Measurements from ENCODE around the gene MB.
A peak's percentile ranks its signal among the peaks of the same experiment; 100 is the strongest.

The MB gene

DNA sequence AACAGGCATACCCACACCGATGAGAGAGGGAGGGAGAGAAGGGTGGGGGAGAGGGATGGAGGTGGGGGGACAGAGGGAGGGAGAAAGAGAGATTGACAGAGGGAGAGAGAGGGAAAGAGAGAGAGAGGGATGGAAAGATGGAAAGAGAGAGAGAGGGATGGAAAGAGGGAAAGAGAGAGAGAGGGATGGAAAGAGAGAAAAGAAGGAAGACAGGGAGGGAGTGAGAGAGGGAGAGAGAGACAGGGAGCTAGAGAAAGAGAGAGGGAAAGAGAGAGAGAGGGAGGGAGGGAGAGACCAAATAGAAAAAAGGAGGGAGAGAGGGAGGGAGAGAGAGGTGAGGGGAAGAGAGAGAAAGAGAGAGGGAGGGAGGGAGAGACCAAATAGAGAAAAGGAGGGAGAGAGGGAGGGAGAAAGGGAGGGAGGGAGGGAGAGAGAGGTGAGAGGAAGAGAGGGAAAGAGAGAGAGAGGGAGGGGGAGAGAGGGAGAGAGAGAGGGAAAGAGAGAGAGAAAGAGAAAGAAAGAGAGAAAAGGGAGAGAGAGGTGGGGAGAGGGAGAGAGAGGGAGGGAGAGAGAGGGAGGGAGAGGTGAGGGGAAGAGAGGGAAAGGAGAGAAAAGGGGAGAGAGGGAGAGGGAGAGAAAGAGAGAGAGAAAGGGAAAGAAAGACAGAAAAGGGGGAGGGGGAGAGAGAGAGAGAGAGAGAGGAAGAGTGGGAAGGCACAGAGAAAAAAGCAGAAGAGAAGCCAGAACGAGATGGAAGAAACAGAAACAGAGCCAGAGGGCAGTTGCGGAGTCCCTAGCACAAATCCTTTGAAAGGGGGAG, 23.8 kb downstream of the MB start:
- Mint-ChIP-seq H3K4me3 (no peak overlapping the region), H3K9me3 (no peaks in the 10 kb centered on the region), H3K4me1 (peaks cover 50% of the 10 kb centered on the region), H3K36me3 (ENCODE audit: low read depth) (no peaks in the 10 kb centered on the region), H3K27ac (peak overlapping the region; percentile 25), H3K27me3 (ENCODE audit: low read depth, poor library complexity) (peaks cover 13% of the 10 kb centered on the region)
- TF ChIP-seq, protein P1, sequence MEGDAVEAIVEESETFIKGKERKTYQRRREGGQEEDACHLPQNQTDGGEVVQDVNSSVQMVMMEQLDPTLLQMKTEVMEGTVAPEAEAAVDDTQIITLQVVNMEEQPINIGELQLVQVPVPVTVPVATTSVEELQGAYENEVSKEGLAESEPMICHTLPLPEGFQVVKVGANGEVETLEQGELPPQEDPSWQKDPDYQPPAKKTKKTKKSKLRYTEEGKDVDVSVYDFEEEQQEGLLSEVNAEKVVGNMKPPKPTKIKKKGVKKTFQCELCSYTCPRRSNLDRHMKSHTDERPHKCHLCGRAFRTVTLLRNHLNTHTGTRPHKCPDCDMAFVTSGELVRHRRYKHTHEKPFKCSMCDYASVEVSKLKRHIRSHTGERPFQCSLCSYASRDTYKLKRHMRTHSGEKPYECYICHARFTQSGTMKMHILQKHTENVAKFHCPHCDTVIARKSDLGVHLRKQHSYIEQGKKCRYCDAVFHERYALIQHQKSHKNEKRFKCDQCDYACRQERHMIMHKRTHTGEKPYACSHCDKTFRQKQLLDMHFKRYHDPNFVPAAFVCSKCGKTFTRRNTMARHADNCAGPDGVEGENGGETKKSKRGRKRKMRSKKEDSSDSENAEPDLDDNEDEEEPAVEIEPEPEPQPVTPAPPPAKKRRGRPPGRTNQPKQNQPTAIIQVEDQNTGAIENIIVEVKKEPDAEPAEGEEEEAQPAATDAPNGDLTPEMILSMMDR (IDR thresholded peaks at IDR 0.05) = no peak
- DNase-seq = no peak

GRCh38 chr22:35592418-35592967, 24.6 kb downstream of the MB start:
- DNase-seq = no peak
- H3K36me3 Mint-ChIP-seq (ENCODE audit: low read depth) = no peaks in the 10 kb centered on the region
- peaks cover 11% of the 10 kb centered on the region for H3K27me3 Mint-ChIP-seq (ENCODE audit: low read depth, poor library complexity)
- no peak overlapping the region for H3K4me3 Mint-ChIP-seq
- H3K9me3 Mint-ChIP-seq = no peaks in the 10 kb centered on the region
- peaks cover 51% of the 10 kb centered on the region for H3K4me1 Mint-ChIP-seq
- TF ChIP-seq, protein P1 (IDR thresholded peaks at IDR 0.05) = no peak
- peak overlapping the region; percentile 96 for H3K27ac Mint-ChIP-seq

DNA sequence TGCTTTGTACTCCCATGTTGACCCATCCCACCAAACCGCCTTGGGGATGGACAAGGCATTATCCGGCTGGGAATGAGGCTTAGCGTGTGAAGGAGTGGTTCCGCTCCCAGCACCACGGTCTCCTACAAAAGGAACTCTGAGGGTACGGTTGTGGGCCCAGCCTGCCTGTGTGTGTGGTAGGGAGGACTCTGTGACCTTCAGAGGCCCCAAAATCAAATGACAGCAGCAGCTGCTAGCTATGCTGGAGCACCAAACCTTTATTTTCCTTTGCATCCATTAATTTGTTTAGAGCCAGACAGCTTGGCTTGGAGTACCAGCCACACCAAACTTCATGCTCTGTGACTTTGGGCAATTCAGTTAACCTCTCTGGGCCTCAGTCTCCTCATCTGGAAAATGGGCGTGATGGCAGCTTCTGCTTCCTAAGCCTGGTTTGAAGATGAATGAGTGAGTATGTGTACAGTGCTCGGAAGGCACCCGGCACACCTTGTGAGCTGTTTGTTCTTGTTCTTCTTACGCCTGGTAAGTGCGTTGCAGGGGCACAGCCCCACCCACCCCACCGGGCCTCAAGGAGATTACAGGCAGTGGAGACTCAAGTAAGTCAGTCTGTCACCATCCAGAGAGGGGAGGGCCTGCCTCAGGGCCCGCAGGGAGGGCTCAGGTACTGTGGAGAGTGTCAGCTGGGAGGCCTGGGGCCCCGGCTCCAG, 25.3 kb downstream of the MB start:
- TF ChIP-seq, protein P1 (IDR thresholded peaks at IDR 0.05) = no peak
- Mint-ChIP-seq H3K4me1 (peaks cover 48% of the 10 kb centered on the region), H3K36me3 (ENCODE audit: low read depth) (no peaks in the 10 kb centered on the region), H3K9me3 (no peaks in the 10 kb centered on the region), H3K27me3 (ENCODE audit: low read depth, poor library complexity) (peaks cover 9% of the 10 kb centered on the region), H3K27ac (no peak overlapping the region), H3K4me3 (no peak overlapping the region)
- no peak for DNase-seq

DNA sequence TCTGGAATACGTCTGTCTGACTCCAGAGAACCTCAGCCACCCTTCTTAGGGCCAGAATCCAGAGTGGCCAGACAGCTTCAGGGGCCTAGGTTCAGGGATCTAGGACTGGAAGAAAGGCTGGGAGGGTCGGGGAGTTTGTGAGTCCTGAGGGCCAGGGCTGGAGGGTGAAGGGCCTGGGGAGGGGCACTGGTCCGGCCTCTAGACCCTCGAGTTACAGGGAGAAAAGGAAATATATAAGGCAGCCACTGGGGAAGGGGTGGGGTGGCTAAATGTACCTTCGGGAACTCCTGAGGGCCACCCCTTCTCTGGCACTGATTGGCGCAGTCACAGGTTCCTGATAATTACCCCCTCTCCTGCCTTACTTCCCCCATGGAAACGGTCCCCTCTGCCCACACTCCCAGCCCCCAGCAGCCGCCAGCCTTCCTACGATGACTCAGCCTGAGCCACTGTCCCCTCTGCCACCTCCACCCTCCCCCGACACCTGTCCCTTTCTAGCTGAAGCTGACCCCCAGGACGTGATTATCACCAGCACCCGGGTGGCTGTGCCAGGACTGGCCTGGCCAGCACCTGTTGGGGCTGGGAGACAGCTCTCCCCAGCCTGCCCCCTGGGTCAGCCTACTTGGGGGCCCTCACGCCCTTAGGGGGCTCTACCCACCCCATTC, 26.4 kb downstream of the MB start:
- no peak for DNase-seq
- peaks cover 4% of the 10 kb centered on the region for H3K27me3 Mint-ChIP-seq (ENCODE audit: low read depth, poor library complexity)
- H3K4me1 Mint-ChIP-seq = peaks cover 45% of the 10 kb centered on the region

DNA sequence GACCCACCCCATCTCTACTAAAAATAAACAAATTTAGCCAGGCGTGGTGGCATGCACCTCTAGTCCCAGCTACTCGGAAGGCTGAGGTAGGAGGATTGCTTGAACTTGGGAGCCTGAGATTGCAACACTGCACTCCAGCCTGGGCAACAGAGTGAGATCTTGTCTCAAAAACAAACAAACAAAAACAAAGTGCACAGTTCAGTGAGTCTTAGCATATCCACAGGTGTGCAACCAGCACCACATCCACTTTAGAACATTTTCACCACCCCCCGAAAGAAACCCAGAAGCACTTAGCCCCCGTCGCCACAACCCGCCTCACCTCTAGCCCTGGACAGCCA, 27.4 kb downstream of the MB start:
- peaks cover 4% of the 10 kb centered on the region for H3K27me3 Mint-ChIP-seq (ENCODE audit: low read depth, poor library complexity)
- no peak overlapping the region for H3K4me3 Mint-ChIP-seq
- H3K4me1 Mint-ChIP-seq = peaks cover 51% of the 10 kb centered on the region
- TF ChIP-seq, protein P1 (IDR thresholded peaks at IDR 0.05) = no peak
- no peaks in the 10 kb centered on the region for H3K9me3 Mint-ChIP-seq
- no peak overlapping the region for H3K27ac Mint-ChIP-seq
- DNase-seq = no peak
- no peaks in the 10 kb centered on the region for H3K36me3 Mint-ChIP-seq (ENCODE audit: low read depth)

More for the DNA sequence above, 26.4 kb downstream of the MB start:
- H3K9me3 Mint-ChIP-seq = no peaks in the 10 kb centered on the region
- H3K36me3 Mint-ChIP-seq (ENCODE audit: low read depth) = no peaks in the 10 kb centered on the region
- TF ChIP-seq, protein P1 (IDR thresholded peaks at IDR 0.05) = no peak
- no peak overlapping the region for H3K4me3 Mint-ChIP-seq
- no peak overlapping the region for H3K27ac Mint-ChIP-seq
